GM21423 (cell line): ENCODE results near the gene PRRT3.
"Not testable (repeated sequence)": the region's sequence is repeated elsewhere in the genome, so short reads cannot be mapped to it uniquely, and the experiment has no call there.

ENCODE experiments used
- ATAC-seq: cut with Tn5 transposase; IDR thresholded peaks from one replicate; pipeline ENCODE4 v1.9.1; 2021; ENCODE audit warnings: mild to moderate bottlenecking, moderate library complexity; ENCODE audit not compliant: unreplicated experiment

The PRRT3 gene

GRCh38 chr3:9918261-9919038 lies 33.8 kb downstream of the PRRT3 start:
- no peak for ATAC-seq

DNA sequence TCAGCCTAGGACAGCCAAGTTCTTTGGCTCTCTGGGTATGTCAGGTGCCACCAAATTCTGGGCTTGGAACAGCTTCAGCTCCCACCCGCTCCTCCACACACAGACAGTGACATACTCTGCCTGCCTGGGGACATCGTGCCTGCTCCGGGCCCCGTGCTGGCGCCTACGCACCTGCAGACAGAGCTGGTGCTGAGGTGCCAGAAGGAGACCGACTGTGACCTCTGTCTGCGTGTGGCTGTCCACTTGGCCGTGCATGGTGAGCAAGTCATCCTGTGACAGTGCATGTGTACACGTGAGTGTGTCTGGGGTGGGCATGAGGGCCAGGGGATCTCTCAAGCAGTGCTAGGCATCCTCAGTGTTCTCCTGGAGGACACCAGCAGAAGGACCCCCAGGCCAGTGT lies 34.4 kb downstream of the PRRT3 start:
- ATAC-seq = no peak

DNA sequence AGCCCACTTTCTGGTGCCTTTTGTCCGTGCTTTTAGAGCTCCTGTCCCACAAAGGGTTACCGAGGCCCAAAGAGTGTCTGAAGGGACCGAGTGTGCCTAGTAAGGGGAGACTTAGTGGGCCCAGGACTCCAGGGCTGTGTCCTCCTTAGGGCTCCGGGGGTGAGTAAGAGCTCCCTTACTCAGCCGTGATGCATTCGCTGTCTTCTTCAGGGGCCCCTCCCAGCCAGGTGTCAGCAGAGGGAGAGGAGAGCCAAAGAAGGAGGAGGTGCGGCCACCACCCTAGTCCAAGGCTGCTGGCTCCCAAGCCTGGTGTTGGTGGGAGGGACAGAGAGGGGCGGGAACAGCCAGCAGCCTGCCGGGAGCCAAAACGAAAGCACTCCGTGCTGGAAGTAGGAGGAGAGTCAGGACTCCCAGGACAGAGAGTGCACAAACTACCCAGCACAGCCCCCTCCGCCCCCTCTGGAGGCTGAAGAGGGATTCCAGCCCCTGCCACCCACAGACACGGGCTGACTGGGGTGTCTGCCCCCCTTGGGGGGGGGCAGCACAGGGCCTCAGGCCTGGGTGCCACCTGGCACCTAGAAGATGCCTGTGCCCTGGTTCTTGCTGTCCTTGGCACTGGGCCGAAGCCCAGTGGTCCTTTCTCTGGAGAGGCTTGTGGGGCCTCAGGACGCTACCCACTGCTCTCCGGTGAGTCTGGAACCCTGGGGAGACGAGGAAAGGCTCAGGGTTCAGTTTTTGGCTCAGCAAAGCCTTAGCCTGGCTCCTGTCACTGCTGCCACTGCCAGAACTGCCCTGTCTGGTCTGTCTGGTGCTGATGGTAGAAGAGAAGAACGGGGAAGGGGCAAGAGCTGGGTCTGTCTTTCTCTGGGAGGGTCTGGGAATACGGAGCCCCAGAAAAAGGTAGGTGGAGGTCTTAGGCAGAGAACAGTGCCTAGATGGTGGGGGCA lies 35.2 kb downstream of the PRRT3 start, which contains the start of gene IL17RC:
Gene IL17RC, plus strand, starts transcription at position 365 of the 947 bp plus-strand sequence. Its CDS starts 218 bp downstream, at position 583.
- ATAC-seq = no peak

- no peak for ATAC-seq
These were observed 35.9 kb downstream of the PRRT3 start for GRCh38 chr3:9916346-9916733.

- no peak for ATAC-seq
These were observed 36.7 kb downstream of the PRRT3 start for GRCh38 chr3:9915254-9916141.

GRCh38 chr3:9914559-9915253 lies 37.5 kb downstream of the PRRT3 start:
- no peak for ATAC-seq

GRCh38 chr3:9914011-9914410 lies 38.2 kb downstream of the PRRT3 start:
- ATAC-seq = no peak

DNA sequence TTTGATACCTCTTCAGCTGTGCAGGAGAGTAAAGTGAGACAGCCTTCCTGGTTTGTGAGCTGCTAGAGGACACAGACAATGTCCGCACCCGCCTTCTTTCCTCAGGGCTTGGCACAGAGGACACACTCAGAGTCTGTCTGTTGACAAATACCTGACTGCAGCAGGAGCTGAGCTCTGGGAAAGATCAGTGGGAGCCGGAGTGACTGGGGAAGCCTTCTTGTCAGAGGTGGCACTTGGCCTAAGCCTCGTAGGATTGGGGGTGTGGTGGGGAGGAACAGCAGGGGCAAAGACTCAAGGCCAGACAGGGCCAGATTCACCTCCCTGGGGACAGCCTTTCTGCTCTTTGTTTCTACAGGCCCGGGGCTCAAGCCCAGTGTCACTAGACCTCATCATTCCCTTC lies 38.6 kb downstream of the PRRT3 start:
- no peak for ATAC-seq

- ATAC-seq = no peak
These were observed 39.8 kb downstream of the PRRT3 start for GRCh38 chr3:9912294-9912935.

DNA sequence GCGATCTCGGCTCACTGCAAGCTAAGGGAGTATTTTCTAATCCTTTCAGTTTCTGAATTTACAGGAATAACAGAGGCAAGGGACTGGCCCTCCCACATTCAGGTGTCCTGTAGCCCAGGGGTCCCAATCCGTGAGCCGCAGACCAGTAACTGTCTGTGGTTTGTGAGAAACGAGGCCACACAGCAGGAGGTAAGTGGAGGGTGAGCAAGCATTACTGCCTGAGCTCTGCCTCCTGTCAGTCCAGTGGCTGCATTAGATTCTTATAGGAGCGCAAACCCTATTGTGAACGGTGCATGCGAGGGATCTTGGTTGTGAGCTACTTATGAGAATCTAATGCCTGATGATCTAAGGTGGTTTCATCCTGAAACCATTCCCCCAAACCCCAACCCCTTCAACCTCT lies 40.3 kb downstream of the PRRT3 start:
- no peak for ATAC-seq

GRCh38 chr3:9909221-9910013 lies 42.8 kb downstream of the PRRT3 start:
- ATAC-seq = no peak

- no peak for ATAC-seq
These were observed 43.9 kb downstream of the PRRT3 start for GRCh38 chr3:9908286-9908685.

- no peak for ATAC-seq
These were observed 45.7 kb downstream of the PRRT3 start for GRCh38 chr3:9906480-9906879.

DNA sequence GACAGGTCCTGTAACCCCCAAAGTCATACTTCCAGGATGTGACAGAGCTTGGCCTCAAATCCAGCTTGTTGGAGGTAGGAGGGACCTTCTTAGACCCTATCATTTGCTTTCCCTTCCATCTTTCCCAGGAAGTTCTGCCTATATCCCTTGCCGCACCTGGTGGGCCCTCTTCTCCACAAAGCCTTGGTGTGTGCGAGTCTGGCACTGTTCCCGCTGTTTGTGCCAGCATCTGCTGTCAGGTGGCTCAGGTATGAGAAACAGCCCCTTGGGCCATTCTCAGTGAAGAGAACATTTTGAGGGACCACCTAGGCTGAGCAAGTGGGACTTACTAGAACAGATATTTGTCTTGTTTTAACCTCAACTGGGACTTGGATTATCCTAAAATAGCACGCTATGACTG lies 48.3 kb downstream of the PRRT3 start:
- no peak for ATAC-seq

DNA sequence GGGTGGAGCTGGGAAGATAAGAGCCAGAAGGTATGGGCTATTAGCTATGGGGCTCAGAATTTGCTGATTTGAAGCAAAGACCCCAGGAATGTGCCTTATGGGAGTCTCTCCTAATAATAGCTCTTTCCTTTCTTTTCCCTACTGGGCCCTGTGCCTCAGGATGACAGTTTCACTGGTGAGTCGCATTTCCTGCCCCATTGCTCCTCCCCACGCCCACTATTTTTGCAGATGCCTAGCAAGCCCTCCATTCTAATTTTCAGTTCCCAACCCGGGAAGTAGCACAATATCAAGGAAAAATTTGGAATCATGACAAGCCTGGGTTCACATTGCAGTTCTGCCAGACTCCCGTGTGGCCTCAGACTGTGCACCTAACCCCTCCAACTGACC lies 49.0 kb downstream of the PRRT3 start:
- ATAC-seq = no peak

DNA sequence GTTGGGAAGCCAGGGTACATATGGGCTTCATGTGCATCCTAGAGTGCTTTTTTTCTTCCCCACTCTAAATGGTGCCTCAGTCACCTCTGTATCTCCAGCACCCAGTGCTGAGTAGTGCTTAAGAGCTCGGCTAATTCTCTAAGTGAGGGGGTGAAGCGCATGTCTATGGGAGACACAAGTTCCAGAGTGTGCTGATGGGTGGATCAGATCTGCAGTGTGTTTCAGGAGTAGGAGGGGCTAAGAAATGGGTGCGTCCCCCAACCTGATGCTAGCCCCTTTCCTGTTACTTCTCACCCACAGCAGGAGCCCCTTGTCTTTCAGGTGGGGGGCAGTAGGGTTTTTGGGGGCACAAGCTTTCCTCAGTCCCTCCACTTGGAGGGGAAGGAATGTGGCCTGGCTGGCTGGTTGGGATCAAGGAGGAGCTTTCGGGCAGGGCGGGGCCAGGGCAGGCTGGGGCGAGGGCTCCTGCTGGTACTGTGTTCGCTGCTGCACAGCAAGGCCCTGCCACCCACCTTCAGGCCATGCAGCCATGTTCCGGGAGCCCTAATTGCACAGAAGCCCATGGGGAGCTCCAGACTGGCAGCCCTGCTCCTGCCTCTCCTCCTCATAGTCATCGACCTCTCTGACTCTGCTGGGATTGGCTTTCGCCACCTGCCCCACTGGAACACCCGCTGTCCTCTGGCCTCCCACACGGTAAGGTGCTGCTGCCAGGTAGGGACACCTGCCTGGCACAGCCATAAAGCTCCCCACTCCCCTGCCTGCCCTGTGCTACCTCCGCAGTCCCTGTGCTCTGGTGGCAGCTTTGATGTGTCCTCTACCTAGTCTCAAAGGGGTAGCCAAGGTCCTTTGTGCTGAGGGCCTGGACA lies 49.6 kb downstream of the PRRT3 start, which contains the start of gene IL17RE:
Gene IL17RE, plus strand, starts transcription at position 477 of the 866 bp plus-strand sequence. Its CDS starts 85 bp downstream, at position 562.
- ATAC-seq = no peak

DNA sequence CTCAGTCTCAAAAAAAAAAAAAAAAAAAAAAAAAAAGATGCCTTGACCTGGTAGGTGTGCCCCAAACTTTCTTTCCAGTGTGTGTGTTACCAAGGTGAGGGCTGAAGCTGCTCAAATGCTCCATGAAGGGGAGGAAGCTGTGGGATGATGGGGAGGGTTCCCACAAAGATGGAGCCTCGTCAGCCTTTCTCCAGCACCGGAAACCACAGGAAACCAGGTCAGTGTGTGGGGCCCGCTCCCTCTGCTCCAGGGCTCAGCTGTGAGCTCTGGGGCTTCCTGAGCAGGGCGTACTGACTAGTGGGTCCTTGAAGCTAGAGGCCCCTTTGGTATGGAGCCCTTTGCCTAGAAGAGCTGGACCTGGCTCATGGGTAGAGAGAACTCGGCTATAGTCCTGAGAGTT lies 50.2 kb downstream of the PRRT3 start:
- no peak for ATAC-seq

- not testable (repeated sequence) for ATAC-seq
These were observed 51.2 kb downstream of the PRRT3 start for GRCh38 chr3:9900965-9901415.
